ENCODE data around the gene DDA1.
A peak's percentile ranks its signal among the peaks of the same experiment; 100 is the strongest.

DDA1 gene

DNA sequence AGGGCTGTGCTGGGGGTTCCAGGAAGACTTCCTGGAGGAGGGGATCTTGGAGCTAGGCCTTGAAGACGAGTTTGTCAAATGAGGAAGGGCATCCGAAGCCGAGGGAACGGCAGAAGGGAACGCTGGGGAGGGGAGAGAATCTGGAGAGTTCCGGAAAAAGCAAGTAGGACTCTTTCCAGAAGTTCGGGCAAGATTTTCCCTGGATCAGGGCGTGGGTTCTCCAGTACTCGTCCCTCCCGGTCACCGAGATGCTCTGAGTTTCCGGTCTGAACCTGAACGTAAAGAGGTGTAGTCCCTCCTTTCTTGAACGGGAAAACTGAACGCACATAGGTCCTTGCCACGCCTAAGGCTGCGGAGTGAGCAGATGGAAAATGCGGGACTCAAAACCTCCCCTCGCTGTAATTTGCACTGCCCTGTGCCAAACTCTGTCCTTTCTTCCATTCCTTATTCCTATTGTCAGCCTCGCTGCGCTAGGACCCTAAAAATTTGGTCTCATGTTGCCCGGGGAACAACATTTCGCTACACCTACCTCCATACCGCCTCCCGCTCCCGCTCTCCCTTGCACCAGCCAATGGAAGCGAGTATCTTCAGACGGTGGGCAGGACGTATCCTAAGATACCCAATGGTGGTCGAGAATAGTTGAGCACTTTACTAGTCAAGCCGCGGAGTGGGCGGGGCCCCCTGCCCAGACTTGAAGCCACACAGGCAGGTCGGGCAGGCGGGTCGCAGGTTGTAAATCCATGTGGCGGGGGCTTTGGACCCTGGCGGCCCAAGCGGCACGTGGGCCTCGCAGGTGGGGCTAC lies 27.7 kb downstream of the DDA1 start, which contains the start of gene GTPBP3 (continued):
- peak; percentile 35 for TF ChIP-seq ZNF623 (tag by site-specific recombination; IDR thresholded peaks at IDR 0.05)

- POLR2A ChIA-PET: interaction anchor here (0.7 to 7.6 kb wide), 3 partner anchors 20 to 169 kb away, joined by 4 to 64 read pairs (median 5); partner anchors contain the start of gene DDA1
- Histone ChIP-seq H3K9me3 (ENCODE audit: control insufficient read depth, insufficient read depth, low read depth, low read length) (no peaks in the 10 kb centered on the region), H3K27ac (ENCODE audit: extremely low read depth, low read depth, low read length) (peak overlapping the region; percentile 63), H3K36me3 (ENCODE audit: control insufficient read depth in 2 of 2, insufficient read depth in 1 of 2, low read length in 2 of 2) (peaks cover 0 to 33% of the 10 kb centered on the region in 2 experiments; a peak in 2 of 3 replicates), H3K4me3 (ENCODE audit: low read depth, low read length) (peak overlapping the region; percentile 46), H3K4me1 (ENCODE audit: control insufficient read depth, insufficient read depth, low read length) (peaks cover 8% of the 10 kb centered on the region)
- CTCF ChIA-PET: interaction anchor here (1.2 kb wide), 1 partner anchor 53 kb away, joined by 5 read pairs; no protein-coding TSS in a partner anchor
- TF ChIP-seq ZNF600 (tag by site-specific recombination; IDR thresholded peaks at IDR 0.05) (peak; percentile 98), HIC1 (tag by site-specific recombination; IDR thresholded peaks at IDR 0.05) (no peak), ZNF324 (tag by site-specific recombination; IDR thresholded peaks at IDR 0.05) (no peak), ZNF791 (tag by site-specific recombination; IDR thresholded peaks at IDR 0.05) (no peak), ZNF701 (tag by site-specific recombination; IDR thresholded peaks at IDR 0.05) (no peak), TRIM28 (IDR thresholded peaks at IDR 0.05; ENCODE audit: borderline replicate concordance, low read length) (no peak), EGR2 (tag by site-specific recombination; IDR thresholded peaks at IDR 0.05; ENCODE audit: low read depth) (no peak), YY2 (tag by site-specific recombination; IDR thresholded peaks at IDR 0.05) (peak; percentile 11; the same call in 1 of the 2 replicates), ZSCAN30 (tag by site-specific recombination; IDR thresholded peaks at IDR 0.05) (peak; percentile 99), SP3 (tag by site-specific recombination; IDR thresholded peaks at IDR 0.05) (no peak; the same call in 1 of the 2 replicates), MZF1 (tag by site-specific recombination; IDR thresholded peaks at IDR 0.05; ENCODE audit: borderline replicate concordance) (no peak), BCL11B (tag by site-specific recombination; IDR thresholded peaks at IDR 0.05; ENCODE audit: low read depth) (peak; percentile 83), GLI4 (tag by site-specific recombination; IDR thresholded peaks at IDR 0.05) (0 out of 2 replicates have a peak, but pooled peaks have one; percentile 21), HOXA7 (CRISPR knock-in tag; IDR thresholded peaks at IDR 0.05; ENCODE audit: borderline replicate concordance) (no peak), ZEB2 (tag by site-specific recombination; IDR thresholded peaks at IDR 0.05) (peak; percentile 16; the same call in 1 of the 2 replicates), ZNF423 (tag by site-specific recombination; IDR thresholded peaks at IDR 0.05) (no peak), ZSCAN16 (tag by site-specific recombination; IDR thresholded peaks at IDR 0.05) (peak; percentile 46; the same call in 1 of the 2 replicates), KLF17 (tag by site-specific recombination; IDR thresholded peaks at IDR 0.05) (0 out of 2 replicates have a peak, but pooled peaks have one; percentile 13), ZFP3 (tag by site-specific recombination; IDR thresholded peaks at IDR 0.05; ENCODE audit: low read depth) (no peak), GLIS2 (tag by site-specific recombination; IDR thresholded peaks at IDR 0.05) (no peak), ZNF626 (tag by site-specific recombination; IDR thresholded peaks at IDR 0.05) (no peak), KLF9 (tag by site-specific recombination; IDR thresholded peaks at IDR 0.05; ENCODE audit: low read depth) (peak; percentile 61), ZNF76 (tag by site-specific recombination; IDR thresholded peaks at IDR 0.05; ENCODE audit: borderline replicate concordance, low read depth) (0 out of 2 replicates have a peak, but pooled peaks have one; percentile 23), ZNF558 (tag by site-specific recombination; IDR thresholded peaks at IDR 0.05) (no peak), GFI1B (tag by site-specific recombination; IDR thresholded peaks at IDR 0.05) (peak; percentile 13; the same call in 1 of the 2 replicates), ZNF354C (tag by site-specific recombination; IDR thresholded peaks at IDR 0.05; ENCODE audit: borderline replicate concordance, low read depth) (no peak)
- TF ChIP-seq, protein P1, sequence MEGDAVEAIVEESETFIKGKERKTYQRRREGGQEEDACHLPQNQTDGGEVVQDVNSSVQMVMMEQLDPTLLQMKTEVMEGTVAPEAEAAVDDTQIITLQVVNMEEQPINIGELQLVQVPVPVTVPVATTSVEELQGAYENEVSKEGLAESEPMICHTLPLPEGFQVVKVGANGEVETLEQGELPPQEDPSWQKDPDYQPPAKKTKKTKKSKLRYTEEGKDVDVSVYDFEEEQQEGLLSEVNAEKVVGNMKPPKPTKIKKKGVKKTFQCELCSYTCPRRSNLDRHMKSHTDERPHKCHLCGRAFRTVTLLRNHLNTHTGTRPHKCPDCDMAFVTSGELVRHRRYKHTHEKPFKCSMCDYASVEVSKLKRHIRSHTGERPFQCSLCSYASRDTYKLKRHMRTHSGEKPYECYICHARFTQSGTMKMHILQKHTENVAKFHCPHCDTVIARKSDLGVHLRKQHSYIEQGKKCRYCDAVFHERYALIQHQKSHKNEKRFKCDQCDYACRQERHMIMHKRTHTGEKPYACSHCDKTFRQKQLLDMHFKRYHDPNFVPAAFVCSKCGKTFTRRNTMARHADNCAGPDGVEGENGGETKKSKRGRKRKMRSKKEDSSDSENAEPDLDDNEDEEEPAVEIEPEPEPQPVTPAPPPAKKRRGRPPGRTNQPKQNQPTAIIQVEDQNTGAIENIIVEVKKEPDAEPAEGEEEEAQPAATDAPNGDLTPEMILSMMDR (tag by site-specific recombination; IDR thresholded peaks at IDR 0.05): 0 out of 2 replicates have a peak, but pooled peaks have one; percentile 8
- TF ChIP-seq, protein P2, sequence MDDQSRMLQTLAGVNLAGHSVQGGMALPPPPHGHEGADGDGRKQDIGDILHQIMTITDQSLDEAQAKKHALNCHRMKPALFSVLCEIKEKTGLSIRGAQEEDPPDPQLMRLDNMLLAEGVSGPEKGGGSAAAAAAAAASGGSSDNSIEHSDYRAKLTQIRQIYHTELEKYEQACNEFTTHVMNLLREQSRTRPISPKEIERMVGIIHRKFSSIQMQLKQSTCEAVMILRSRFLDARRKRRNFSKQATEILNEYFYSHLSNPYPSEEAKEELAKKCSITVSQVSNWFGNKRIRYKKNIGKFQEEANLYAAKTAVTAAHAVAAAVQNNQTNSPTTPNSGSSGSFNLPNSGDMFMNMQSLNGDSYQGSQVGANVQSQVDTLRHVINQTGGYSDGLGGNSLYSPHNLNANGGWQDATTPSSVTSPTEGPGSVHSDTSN (CRISPR knock-in tag; IDR thresholded peaks at IDR 0.05): peak; percentile 58; the same call in 1 of the 2 replicates
These were observed 28.5 kb downstream of the DDA1 start for GRCh38 chr19:17337675-17338432.

All from HEK293 (cell line).